Spinal cord (tissue), 10 donors: ENCODE results near the gene PGAP1. TPM values are rescaled to one million over a fixed set of nuclear protein-coding genes. Genes with fewer than 3 reads are reported as not detected.

Experiments
- DNase-seq, 6 donors: peaks; one replicate each; pipeline versions ENCODE4 v3.0.0 to v3.0.0-alpha.2; 2013 to 2015; ENCODE audit warnings: low spot score in 6 of 6, low read depth in 4 of 6
- H3K27ac ChIP-seq: one replicate; pipeline ENCODE4 v1.5.1; 2013; ENCODE audit warnings: low read depth, low read length, control low read depth
- H3K27me3 ChIP-seq: one replicate; pipeline ENCODE4 v1.6.1; 2013; ENCODE audit warnings: low read length; ENCODE audit not compliant: control insufficient read depth, insufficient read depth
- H3K36me3 ChIP-seq: one replicate; pipeline ENCODE4 v1.6.1; 2013; ENCODE audit warnings: low read length; ENCODE audit not compliant: control insufficient read depth, insufficient read depth
- H3K4me1 ChIP-seq: one replicate; pipeline ENCODE4 v1.6.1; 2013; ENCODE audit warnings: low read length; ENCODE audit not compliant: control insufficient read depth, insufficient read depth
- H3K4me3 ChIP-seq: one replicate; pipeline ENCODE4 v1.5.1; 2013; ENCODE audit warnings: low read depth, low read length, control low read depth
- H3K9me3 ChIP-seq: one replicate; pipeline ENCODE4 v1.6.1; 2013; ENCODE audit warnings: low read length; ENCODE audit not compliant: control insufficient read depth, insufficient read depth
- WGBS: methylation state at CpG from one replicate; pipeline ENCODE4 v1.1.5; 2013; ENCODE audit warnings: missing lambda C conversion rate; ENCODE audit not compliant: insufficient coverage; 5-methylcytosine and 5-hydroxymethylcytosine counted together
- polyA plus RNA-seq, 2 donors: library from polyadenylated mRNA; unstranded; fragments of 120-200 nt; gene quantifications; one replicate each; pipeline ENCODE4 v1.2.1, GENCODE V29; 2013; ENCODE audit not compliant: insufficient read length in 2 of 2
- total RNA-seq, 2 donors: library from RNA; depleted of rRNA in 1 of 2; stranded (reverse); fragments of 120-200 nt in 1 of 2; fragments of >200 nt in 1 of 2; gene quantifications; one replicate each; pipeline versions ENCODE4 v1.2.3 to v1.2.4, GENCODE V29; 2013 to 2014
- donor health status: healthy.

PGAP1 gene
- total and polyA plus RNA-seq, 4 donors, result 23.0 to 82.4 (median 29.8) TPM

DNA sequence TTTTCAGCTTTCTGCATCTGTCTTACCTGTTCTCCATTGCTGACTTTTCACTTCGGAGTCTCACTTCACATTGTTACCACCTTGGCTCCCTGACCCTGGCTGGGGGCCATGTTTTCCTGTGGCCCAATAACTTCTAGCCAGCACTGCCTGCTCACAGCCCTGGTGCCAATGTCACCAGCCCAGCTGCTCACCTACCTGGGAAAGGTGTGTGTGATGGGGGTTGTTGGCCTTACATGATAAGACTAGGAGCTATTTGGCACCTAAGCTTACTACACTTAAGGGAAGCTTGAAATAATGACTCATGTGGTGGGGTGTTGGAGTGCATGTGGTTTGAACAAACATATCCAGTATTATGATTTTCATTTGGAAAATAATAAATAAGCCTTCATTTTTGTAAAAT, 37.5 kb upstream of the PGAP1 start:
- no peak for DNase-seq
- Histone ChIP-seq H3K4me1 (no peaks in the 10 kb centered on the region), H3K9me3 (no peaks in the 10 kb centered on the region), H3K27me3 (no peaks in the 10 kb centered on the region), H3K36me3 (no peaks in the 10 kb centered on the region), H3K27ac (no peak overlapping the region), H3K4me3 (no peak overlapping the region)
- 100% methylated on average over 1 of the region's 1 CpG for WGBS

DNA sequence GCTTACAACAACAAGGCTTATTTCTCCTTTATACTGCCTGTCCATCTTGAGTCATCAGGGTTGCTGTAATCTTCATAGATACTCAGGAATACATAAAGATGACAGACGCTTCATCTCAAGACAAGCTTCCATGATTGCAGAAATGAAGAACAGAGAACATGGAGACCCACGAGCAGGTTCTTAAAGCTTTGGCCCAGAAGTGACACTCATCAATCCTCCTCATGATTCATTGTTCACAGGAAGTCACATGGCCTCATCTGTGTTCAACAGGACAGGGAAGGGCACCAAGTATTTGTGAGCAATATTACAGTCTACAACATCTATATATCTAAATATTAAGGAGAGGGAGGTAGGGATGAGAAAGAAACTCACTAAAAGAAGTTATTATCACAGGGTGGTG, 36.5 kb upstream of the PGAP1 start:
- H3K4me1 ChIP-seq, result no peaks in the 10 kb centered on the region
- DNase-seq, result no peak
- H3K36me3 ChIP-seq, result no peaks in the 10 kb centered on the region
- H3K27ac ChIP-seq, result no peak overlapping the region
- WGBS, result 100% methylated on average over 2 of the region's 2 CpGs
- H3K4me3 ChIP-seq, result no peak overlapping the region
- no peaks in the 10 kb centered on the region for H3K27me3 ChIP-seq
- no peaks in the 10 kb centered on the region for H3K9me3 ChIP-seq

DNA sequence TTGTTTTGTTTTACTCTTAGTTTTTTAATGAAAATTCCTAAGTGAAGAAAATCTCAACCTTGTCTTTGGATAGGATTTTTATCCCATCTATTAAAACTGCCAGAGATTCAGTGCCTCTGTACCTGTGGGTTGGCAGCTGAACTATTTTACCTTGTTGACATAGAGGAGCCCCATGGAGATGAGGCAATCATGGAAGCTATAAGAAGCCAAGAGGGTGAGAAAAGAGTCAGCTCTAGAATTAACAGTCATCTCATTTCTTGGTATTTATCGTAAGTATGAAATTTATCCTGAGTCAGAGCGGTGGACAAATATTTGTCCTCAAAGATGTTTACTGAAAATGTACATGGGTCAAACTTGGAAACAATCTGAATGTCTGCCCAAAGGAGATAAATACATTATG, 35.8 kb upstream of the PGAP1 start:
- Histone ChIP-seq H3K4me1 (peaks cover 3% of the 10 kb centered on the region), H3K27ac (no peak overlapping the region), H3K9me3 (no peaks in the 10 kb centered on the region), H3K4me3 (no peak overlapping the region), H3K36me3 (no peaks in the 10 kb centered on the region), H3K27me3 (no peaks in the 10 kb centered on the region)
- WGBS, result 86% methylated on average over 1 of the region's 2 CpGs
- DNase-seq, result no peak

DNA sequence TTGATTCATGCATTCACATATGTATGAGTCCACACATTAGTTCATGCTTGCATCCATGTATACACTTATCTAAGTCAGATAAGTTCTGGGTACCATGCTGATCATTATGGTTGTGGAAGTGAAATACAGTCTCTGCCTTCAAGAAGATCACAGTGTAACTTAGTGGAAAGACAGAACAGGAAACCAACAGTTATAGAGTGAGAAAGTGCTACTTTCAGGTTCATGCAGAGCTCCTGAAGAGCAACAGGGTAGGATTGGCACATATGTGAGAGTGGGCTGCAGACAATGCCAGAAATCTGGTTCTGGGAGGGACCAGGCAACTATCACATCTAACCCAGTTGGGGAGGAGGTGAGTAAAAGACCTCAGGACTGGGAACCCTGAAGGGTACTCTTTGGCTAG, 35.4 kb upstream of the PGAP1 start:
- H3K4me1 ChIP-seq, result peaks cover 4% of the 10 kb centered on the region
- no peaks in the 10 kb centered on the region for H3K9me3 ChIP-seq
- H3K36me3 ChIP-seq, result no peaks in the 10 kb centered on the region
- no peak overlapping the region for H3K27ac ChIP-seq
- DNase-seq, result no peak
- no peak overlapping the region for H3K4me3 ChIP-seq
- H3K27me3 ChIP-seq, result no peaks in the 10 kb centered on the region

DNA sequence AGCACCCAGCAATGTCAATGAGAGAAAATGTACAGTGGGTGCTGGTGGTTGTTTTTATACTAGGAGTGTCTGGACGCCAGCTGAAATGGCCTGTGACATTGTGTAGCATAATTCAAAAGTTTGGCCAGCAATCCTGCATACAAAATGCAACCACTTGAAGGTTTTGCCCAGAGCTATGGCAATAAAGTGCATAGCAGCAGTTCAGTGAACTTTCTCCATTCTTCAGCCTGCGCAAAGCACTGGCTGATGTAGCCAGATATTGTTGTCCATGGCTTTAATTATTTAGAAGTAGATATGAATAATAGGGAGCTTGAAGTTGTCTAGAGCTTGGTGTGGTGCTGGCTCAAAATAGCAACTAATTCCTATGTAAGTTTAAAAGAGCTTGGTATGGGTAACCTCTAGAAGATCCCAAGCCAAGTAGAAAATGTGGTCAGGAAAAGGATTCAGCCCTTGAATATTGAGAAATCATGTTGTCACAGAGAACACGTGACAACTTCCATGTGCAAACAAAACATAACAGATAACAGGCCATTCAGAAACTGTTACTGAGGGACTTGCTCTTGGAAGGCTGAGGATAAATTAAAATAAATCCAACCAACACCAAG, 33.3 kb upstream of the PGAP1 start:
- WGBS, result 71% methylated on average over 2 of the region's 3 CpGs
- peaks cover 4% of the 10 kb centered on the region for H3K4me1 ChIP-seq
- H3K27ac ChIP-seq, result no peak overlapping the region
- no peaks in the 10 kb centered on the region for H3K36me3 ChIP-seq
- H3K4me3 ChIP-seq, result no peak overlapping the region
- no peaks in the 10 kb centered on the region for H3K9me3 ChIP-seq
- no peak for DNase-seq
- no peaks in the 10 kb centered on the region for H3K27me3 ChIP-seq

DNA sequence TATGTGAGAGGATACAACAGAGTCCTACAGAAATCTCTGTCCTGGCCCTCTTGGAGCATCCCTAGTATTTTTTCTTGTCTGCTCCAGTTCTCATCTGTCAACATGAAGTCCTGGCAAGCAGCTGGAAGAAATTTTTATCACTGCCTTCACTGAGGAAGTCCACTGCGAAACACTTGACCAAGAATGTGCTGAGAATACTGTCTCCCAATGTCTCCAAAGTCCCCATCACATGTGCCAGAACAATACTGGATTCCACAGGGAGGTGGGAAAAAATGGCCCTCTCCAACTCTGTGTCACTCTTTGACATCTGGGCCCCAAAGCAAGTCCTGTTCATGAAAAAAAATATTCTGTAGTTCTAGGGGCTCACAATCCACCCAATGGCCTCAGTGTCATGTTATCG, 32.8 kb upstream of the PGAP1 start:
- Histone ChIP-seq H3K36me3 (no peaks in the 10 kb centered on the region), H3K4me1 (peaks cover 4% of the 10 kb centered on the region), H3K27ac (no peak overlapping the region), H3K9me3 (no peaks in the 10 kb centered on the region), H3K4me3 (no peak overlapping the region), H3K27me3 (no peaks in the 10 kb centered on the region)
- DNase-seq, result no peak
- WGBS, result no CpG with 5 or more reads among the region's 2 CpGs

DNA sequence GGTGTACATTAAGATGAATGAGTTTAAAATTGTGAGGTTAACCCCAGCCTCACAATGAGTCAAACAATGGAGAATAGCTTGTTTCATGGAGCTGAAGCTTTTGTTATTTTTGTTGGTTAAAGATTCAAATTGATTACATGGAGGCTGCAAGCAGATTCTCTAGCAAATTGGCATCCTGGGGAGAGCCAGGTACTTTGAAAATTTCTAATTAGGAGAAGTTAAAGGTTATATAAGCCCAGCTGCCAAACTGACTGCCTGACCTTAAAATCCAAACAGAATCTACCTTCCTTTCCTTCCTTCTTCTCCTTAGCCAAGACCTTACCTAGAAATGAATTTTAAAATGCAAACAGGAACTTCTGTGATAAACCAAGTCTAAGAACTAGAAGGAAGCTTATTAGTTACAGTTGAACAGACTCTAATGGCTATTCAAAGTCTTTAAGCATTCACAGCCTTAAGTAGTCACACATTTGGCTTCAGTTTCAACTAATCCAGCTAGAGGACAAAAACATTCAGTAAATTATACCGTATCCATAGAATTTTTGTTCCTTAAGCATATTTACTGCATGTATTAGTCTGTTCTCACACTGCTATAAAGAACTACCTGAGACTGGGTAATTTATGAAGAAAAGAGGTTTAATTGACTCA, 31.5 kb upstream of the PGAP1 start:
- Histone ChIP-seq H3K36me3 (no peaks in the 10 kb centered on the region), H3K4me1 (peaks cover 4% of the 10 kb centered on the region), H3K27me3 (no peaks in the 10 kb centered on the region), H3K9me3 (no peaks in the 10 kb centered on the region), H3K4me3 (no peak overlapping the region), H3K27ac (no peak overlapping the region)
- peak in 4 of 6 donors; percentile 20 to 49 (median 36) for DNase-seq
- no CpG with 5 or more reads among the region's 1 CpG for WGBS

DNA sequence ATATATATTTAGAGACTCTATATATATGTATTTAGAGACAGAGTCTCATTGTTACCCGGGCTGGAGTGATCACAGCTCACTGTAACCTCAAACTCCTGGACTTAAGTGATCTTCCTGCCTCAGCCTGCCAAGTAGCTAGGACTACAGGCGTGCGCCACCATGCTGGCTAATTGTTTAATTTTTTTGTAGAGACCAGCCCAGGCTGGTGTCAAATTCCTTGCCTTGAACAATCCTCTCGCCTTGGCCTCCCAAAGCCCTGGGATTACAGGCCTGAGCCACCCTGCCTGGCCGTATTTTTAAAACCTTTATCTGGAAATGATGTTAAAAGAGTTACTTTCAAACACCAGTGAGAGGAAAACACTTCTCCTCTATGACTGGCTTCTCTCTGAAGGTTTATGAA, 30.9 kb upstream of the PGAP1 start:
- H3K27ac ChIP-seq, result no peak overlapping the region
- no peaks in the 10 kb centered on the region for H3K27me3 ChIP-seq
- H3K4me1 ChIP-seq, result peaks cover 4% of the 10 kb centered on the region
- no peak for DNase-seq
- WGBS, result no CpG with 5 or more reads among the region's 5 CpGs
- H3K36me3 ChIP-seq, result no peaks in the 10 kb centered on the region
- H3K9me3 ChIP-seq, result no peaks in the 10 kb centered on the region
- H3K4me3 ChIP-seq, result no peak overlapping the region

DNA sequence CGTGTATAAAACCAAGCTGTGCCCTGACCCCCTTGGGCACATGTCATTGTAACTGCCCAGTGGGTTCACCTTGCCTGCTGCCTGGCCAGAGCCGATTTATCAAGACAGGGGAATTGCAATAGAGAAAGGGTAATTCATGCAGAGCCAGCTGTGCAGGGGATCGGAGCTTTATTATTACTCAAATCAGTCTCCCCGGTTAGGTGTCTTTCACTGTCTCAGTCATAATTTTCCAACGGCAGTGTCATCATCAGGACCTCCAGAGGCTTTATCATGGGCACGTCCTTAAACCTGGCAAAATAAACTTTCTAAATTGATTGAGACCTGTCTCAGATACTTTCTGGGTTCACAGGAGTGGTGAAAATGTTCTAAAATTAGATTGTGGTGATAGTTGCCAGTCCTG, 29.6 kb upstream of the PGAP1 start:
- Histone ChIP-seq H3K4me3 (no peak overlapping the region), H3K27ac (no peak overlapping the region), H3K9me3 (no peaks in the 10 kb centered on the region), H3K36me3 (no peaks in the 10 kb centered on the region), H3K27me3 (no peaks in the 10 kb centered on the region), H3K4me1 (peaks cover 4% of the 10 kb centered on the region)
- no peak for DNase-seq
- WGBS, result 20% methylated on average over 3 of the region's 6 CpGs

DNA sequence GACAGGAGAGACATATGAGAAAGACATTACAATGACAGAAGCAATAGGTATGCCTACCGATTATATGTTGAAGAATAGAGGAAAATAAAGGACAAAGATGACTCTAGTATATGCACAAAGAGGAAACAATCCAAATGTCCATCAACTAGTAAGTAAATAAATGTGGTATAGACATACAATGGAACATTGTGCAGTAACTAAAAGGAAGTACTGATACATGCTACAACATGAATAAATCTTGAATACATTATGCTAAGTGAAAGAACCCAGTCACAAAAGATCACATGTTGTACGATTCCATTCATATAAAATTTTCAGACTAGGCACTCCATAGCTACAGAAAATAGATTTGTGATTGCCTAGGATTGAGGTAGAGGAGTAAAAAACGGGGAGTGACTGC, 28.5 kb upstream of the PGAP1 start:
- DNase-seq, result no peak
- WGBS, result no CpG with 5 or more reads among the region's 3 CpGs
- H3K27me3 ChIP-seq, result no peaks in the 10 kb centered on the region

More for the DNA sequence above, 28.5 kb upstream of the PGAP1 start:
- Histone ChIP-seq H3K9me3 (no peaks in the 10 kb centered on the region), H3K4me3 (no peak overlapping the region), H3K4me1 (peaks cover 4% of the 10 kb centered on the region), H3K27ac (no peak overlapping the region), H3K36me3 (no peaks in the 10 kb centered on the region)
